Naive thymus-derived CD4-positive, alpha-beta T cell (primary cell): ENCODE measurements around the gene MCM7. TPM values are rescaled to one million over a fixed set of nuclear protein-coding genes. Genes with fewer than 3 reads are reported as not detected.

Source experiments
- ATAC-seq: fragments of 150-1000 bp; cut with Tn5 transposase; 2 replicates; pipeline ENCODE4 v1.10.0; 2021; ENCODE audit warnings: mild to moderate bottlenecking, moderate library complexity
- CTCF ChIA-PET: fragments of 350-600 bp; sonication (Branson Sonifier 250); formaldehyde crosslinking; loops from one replicate; lab custom pipeline; 2021; ENCODE audit warnings: antibody characterized with exemption; lab: Charles Lee
- POLR2A ChIA-PET: fragments of 350-600 bp; sonication (Branson Sonifier 250); formaldehyde crosslinking; loops from one replicate; lab custom pipeline; 2021; ENCODE audit warnings: antibody characterized with exemption, inconsistent platforms; lab: Charles Lee
- DNase-seq, 9 donors: peaks; one replicate each; pipeline versions ENCODE4 v3.0.0 to v3.0.0-alpha.2; 2020 to 2022; ENCODE audit warnings: mixed read lengths in 1 of 9
- H3K27ac ChIP-seq: one replicate; pipeline ENCODE4 v1.7.0; 2013; ENCODE audit warnings: mild to moderate bottlenecking, low read depth, low read length, moderate library complexity
- H3K27me3 ChIP-seq, 2 donors: one replicate each; pipeline ENCODE4 v1.7.0; 2013; ENCODE audit warnings: low read length in 2 of 2, mild to moderate bottlenecking in 2 of 2, moderate library complexity in 2 of 2; ENCODE audit not compliant: control insufficient read depth in 2 of 2, insufficient read depth in 2 of 2
- H3K36me3 ChIP-seq, 3 experiments: 1 replicate in 2 of 3; 2 replicates in 1 of 3; pipeline ENCODE4 v1.7.0; 2013; ENCODE audit warnings: low read length in 3 of 3, mild to moderate bottlenecking in 3 of 3, moderate library complexity in 1 of 3; ENCODE audit not compliant: insufficient read depth in 3 of 3, control insufficient read depth in 2 of 3
- H3K4me1 ChIP-seq, 2 donors: one replicate each; pipeline ENCODE4 v1.7.0; 2013; ENCODE audit warnings: low read length in 2 of 2, mild to moderate bottlenecking in 2 of 2, moderate library complexity in 1 of 2; ENCODE audit not compliant: control insufficient read depth in 2 of 2, insufficient read depth in 2 of 2
- H3K4me3 ChIP-seq: 2 replicates; pipeline ENCODE4 v1.7.0; 2013; ENCODE audit warnings: mild to moderate bottlenecking, low read length
- H3K9me3 ChIP-seq, 3 experiments: 1 replicate in 2 of 3; 2 replicates in 1 of 3; pipeline ENCODE4 v1.7.0; 2013; ENCODE audit warnings: low read length in 3 of 3; ENCODE audit not compliant: control insufficient read depth in 2 of 3
- H3K27ac Mint-ChIP-seq, 9 donors: one replicate each; pipeline ENCODE4 v1.8.0; 2020 to 2022; ENCODE audit warnings: mixed read lengths in 9 of 9, mild to moderate bottlenecking in 8 of 9, moderate library complexity in 5 of 9, inconsistent platforms in 2 of 9
- H3K27me3 Mint-ChIP-seq, 5 donors: one replicate each; pipeline ENCODE4 v1.8.0; 2021 to 2022; ENCODE audit warnings: mixed read lengths in 5 of 5, mild to moderate bottlenecking in 1 of 5
- H3K36me3 Mint-ChIP-seq, 5 donors: one replicate each; pipeline ENCODE4 v1.8.0; 2020 to 2022; ENCODE audit warnings: mixed read lengths in 5 of 5, mild to moderate bottlenecking in 3 of 5, inconsistent platforms in 1 of 5
- H3K4me1 Mint-ChIP-seq, 7 donors: one replicate each; pipeline ENCODE4 v1.8.0; 2020 to 2022; ENCODE audit warnings: mixed read lengths in 7 of 7, mild to moderate bottlenecking in 3 of 7, inconsistent platforms in 1 of 7
- H3K4me3 Mint-ChIP-seq, 10 donors: one replicate each; pipeline ENCODE4 v1.8.0; 2020 to 2022; ENCODE audit warnings: mild to moderate bottlenecking in 10 of 10, mixed read lengths in 10 of 10, moderate library complexity in 6 of 10, inconsistent platforms in 2 of 10
- H3K9me3 Mint-ChIP-seq, 11 donors: one replicate each; pipeline ENCODE4 v1.8.0; 2020 to 2022; ENCODE audit warnings: mixed read lengths in 11 of 11, mild to moderate bottlenecking in 4 of 11, inconsistent platforms in 1 of 11, moderate library complexity in 1 of 11
- intact Hi-C, 2 donors: fragments of 100-400 bp; cut with micrococcal nuclease; formaldehyde crosslinking; loops; one replicate each; pipeline ENCODE4 v1.15.1; 2023
- polyA plus RNA-seq, 2 donors: library from polyadenylated mRNA; unstranded; fragments of 300-500 nt; fragmentation: Illumina TruSeq; gene quantifications; one replicate each; pipeline ENCODE4 v1.2.3, GENCODE V29; 2021
- total RNA-seq, 6 experiments: library from RNA in 5 of 6; stranded (reverse) in 5 of 6; gene quantifications; 1 replicate in 5 of 6; 2 replicates in 1 of 6; pipeline ENCODE4 v1.2.3 and lab custom pipeline; 2021 to 2026

MCM7 gene
- total and polyA plus RNA-seq, 7 experiments from 2014 or later: 29.5 to 263 (median 117) TPM

GRCh38 chr7:100142461-100142860, 41.3 kb upstream of the MCM7 start:
- ATAC-seq (no peak), DNase-seq (no peak)
- no peaks in the 10 kb centered on the region for H3K9me3 Mint-ChIP-seq
- Histone ChIP-seq H3K4me3 (no peak overlapping the region), H3K9me3 (no peaks in the 10 kb centered on the region), H3K4me1 (peaks cover 0 to 11% of the 10 kb centered on the region in 2 donors), H3K36me3 (no peaks in the 10 kb centered on the region), H3K27me3 (no peaks in the 10 kb centered on the region), H3K27ac (no peak overlapping the region)
- CTCF ChIA-PET: interaction anchor here (0.6 to 1.3 kb wide), 5 partner anchors 8 to 48 kb away, joined by 3 to 5 read pairs (median 4); no protein-coding TSS in a partner anchor
- POLR2A ChIA-PET: interaction anchor here (0.6 to 17.9 kb wide), 5 partner anchors 14 to 671 kb away, joined by 3 to 326 read pairs (median 3); partner anchors contain the start of genes AP4M1, GAL3ST4, MCM7 and TRAPPC14
- H3K27ac Mint-ChIP-seq: no peak overlapping the region
- no peaks in the 10 kb centered on the region for H3K27me3 Mint-ChIP-seq
- peaks cover 0 to 15% (median 13%) of the 10 kb centered on the region in 7 donors for H3K4me1 Mint-ChIP-seq
- H3K4me3 Mint-ChIP-seq: no peak overlapping the region
- intact Hi-C loops: no loop called here
- H3K36me3 Mint-ChIP-seq: no peaks in the 10 kb centered on the region

- Mint-ChIP-seq H3K27me3 (no peaks in the 10 kb centered on the region), H3K27ac (no peak overlapping the region), H3K4me1 (peaks cover 0 to 16% (median 13%) of the 10 kb centered on the region in 7 donors), H3K36me3 (no peaks in the 10 kb centered on the region), H3K9me3 (no peaks in the 10 kb centered on the region), H3K4me3 (no peak overlapping the region)
- Histone ChIP-seq H3K4me1 (peaks cover 0 to 11% of the 10 kb centered on the region in 2 donors), H3K4me3 (no peak overlapping the region), H3K36me3 (no peaks in the 10 kb centered on the region), H3K27ac (no peak overlapping the region), H3K9me3 (no peaks in the 10 kb centered on the region), H3K27me3 (no peaks in the 10 kb centered on the region)
- intact Hi-C loops: no loop called here
- DNase-seq: no peak
- ChIA-PET CTCF (interaction anchor here (0.7 to 1.5 kb wide), 3 partner anchors 9 to 42 kb away, joined by 4 read pairs; no protein-coding TSS in a partner anchor), POLR2A (interaction anchor here (0.6 to 1.8 kb wide), 3 partner anchors 13 to 67 kb away, joined by 3 to 15 read pairs (median 3); no protein-coding TSS in a partner anchor)
- peak; percentile 26 for ATAC-seq
These were observed 40.4 kb upstream of the MCM7 start for GRCh38 chr7:100141555-100141949.

GRCh38 chr7:100137851-100138760, 36.9 kb upstream of the MCM7 start:
- no peaks in the 10 kb centered on the region for H3K36me3 ChIP-seq
- no peaks in the 10 kb centered on the region for H3K36me3 Mint-ChIP-seq
- H3K27ac ChIP-seq: peak overlapping the region; percentile 28
- peak overlapping the region; percentile 9 for H3K4me3 ChIP-seq
- no peaks in the 10 kb centered on the region for H3K27me3 ChIP-seq
- peaks cover 0 to 16% (median 13%) of the 10 kb centered on the region in 7 donors for H3K4me1 Mint-ChIP-seq
- DNase-seq: peak in 3 of 9 donors; percentile 31 to 41 (median 35)
- no peaks in the 10 kb centered on the region for H3K9me3 ChIP-seq
- intact Hi-C loops: loop anchor here in 1 of 2 donors (1.0 kb wide), 1 partner anchor 10 kb away; the partner anchor contains the start of gene LAMTOR4
- peak overlapping the region in 8 of 9 donors; percentile 57 to 90 (median 70) for H3K27ac Mint-ChIP-seq
- peak overlapping the region in 7 of 10 donors; percentile 1 to 69 (median 54) for H3K4me3 Mint-ChIP-seq
- no peaks in the 10 kb centered on the region for H3K27me3 Mint-ChIP-seq
- ATAC-seq: peak; percentile 42
- CTCF ChIA-PET: interaction anchor here (0.7 to 2.5 kb wide), 9 partner anchors 9 to 224 kb away, joined by 3 to 9 read pairs (median 4); partner anchors contain the start of genes LAMTOR4 and TRAPPC14
- H3K4me1 ChIP-seq: peaks cover 0 to 11% of the 10 kb centered on the region in 2 donors
- POLR2A ChIA-PET: interaction anchor here (0.6 to 2.3 kb wide), 13 partner anchors 10 to 536 kb away, joined by 3 to 12 read pairs (median 4); partner anchors contain the start of genes GPC2, LAMTOR4, PVRIG and STAG3
- no peaks in the 10 kb centered on the region for H3K9me3 Mint-ChIP-seq

GRCh38 chr7:100132697-100133151, 31.5 kb upstream of the MCM7 start:
- Histone ChIP-seq H3K27ac (no peak overlapping the region), H3K4me3 (no peak overlapping the region), H3K27me3 (no peaks in the 10 kb centered on the region), H3K36me3 (no peaks in the 10 kb centered on the region), H3K4me1 (peaks cover 13 to 24% of the 10 kb centered on the region in 2 donors), H3K9me3 (no peaks in the 10 kb centered on the region)
- no peaks in the 10 kb centered on the region for H3K9me3 Mint-ChIP-seq
- ChIA-PET POLR2A (interaction anchor here (0.5 to 4.6 kb wide), 19 partner anchors 12 to 296 kb away, joined by 3 to 16 read pairs (median 4); partner anchors contain the start of genes CNPY4, GAL3ST4, LAMTOR4 and PVRIG), CTCF (interaction anchor here (0.6 to 5.6 kb wide), 32 partner anchors 8 to 278 kb away, joined by 3 to 84 read pairs (median 4); partner anchors contain the start of genes GAL3ST4, GPC2, LAMTOR4 and PVRIG)
- DNase-seq (peak in 8 of 9 donors; percentile 53 to 77 (median 64)), ATAC-seq (peak; percentile 89)
- H3K4me1 Mint-ChIP-seq: peaks cover 4 to 31% (median 23%) of the 10 kb centered on the region in 7 donors
- H3K27me3 Mint-ChIP-seq: no peaks in the 10 kb centered on the region
- no peaks in the 10 kb centered on the region for H3K36me3 Mint-ChIP-seq
- no peak overlapping the region for H3K4me3 Mint-ChIP-seq
- intact Hi-C loops: loop anchor here (1.0 to 5.0 kb wide), 9 partner anchors 35 to 275 kb away; partner anchors contain the start of genes AZGP1 (in 1 of the 2) and GAL3ST4 (in 1 of the 2)
- peak overlapping the region in 7 of 9 donors; percentile 24 to 73 (median 49) for H3K27ac Mint-ChIP-seq

GRCh38 chr7:100132126-100132525, 30.9 kb upstream of the MCM7 start:
- ChIA-PET POLR2A (interaction anchor here (0.6 to 4.6 kb wide), 15 partner anchors 12 to 297 kb away, joined by 3 to 16 read pairs (median 6); partner anchors contain the start of genes CNPY4, GAL3ST4, LAMTOR4 and PVRIG), CTCF (interaction anchor here (0.6 to 5.6 kb wide), 22 partner anchors 10 to 279 kb away, joined by 3 to 84 read pairs (median 4); partner anchors contain the start of genes GPC2, LAMTOR4, PVRIG and STAG3)
- no peak overlapping the region for H3K4me3 Mint-ChIP-seq
- H3K36me3 Mint-ChIP-seq: no peaks in the 10 kb centered on the region
- intact Hi-C loops: loop anchor here (1.0 to 5.0 kb wide), 9 partner anchors 35 to 275 kb away; partner anchors contain the start of genes AZGP1 (in 1 of the 2) and GAL3ST4 (in 1 of the 2)
- ATAC-seq (no peak), DNase-seq (no peak)
- Histone ChIP-seq H3K27me3 (no peaks in the 10 kb centered on the region), H3K36me3 (peaks cover 0 to 3% (median 0%) of the 10 kb centered on the region in 3 experiments), H3K4me3 (no peak overlapping the region), H3K27ac (no peak overlapping the region), H3K4me1 (peaks cover 13 to 22% of the 10 kb centered on the region in 2 donors), H3K9me3 (no peaks in the 10 kb centered on the region)
- peak overlapping the region in 3 of 9 donors; percentile 28 to 73 (median 55) for H3K27ac Mint-ChIP-seq
- H3K9me3 Mint-ChIP-seq: no peaks in the 10 kb centered on the region
- H3K4me1 Mint-ChIP-seq: peaks cover 3 to 28% (median 20%) of the 10 kb centered on the region in 7 donors
- no peaks in the 10 kb centered on the region for H3K27me3 Mint-ChIP-seq
